NT2/D1 (cell line): ENCODE results near the gene CERCAM.

Experiments used
- SUZ12 ChIP-seq: IDR thresholded peaks from 2 replicates; pipeline ENCODE4 v1.6.1; 2011; ENCODE audit not compliant: insufficient read length, insufficient read depth; ENCODE audit errors: extremely low read depth
- YY1 ChIP-seq: IDR thresholded peaks from 2 replicates; pipeline ENCODE4 v1.6.1; 2011; ENCODE audit not compliant: insufficient read length, insufficient read depth
- ZNF274 ChIP-seq: IDR thresholded peaks from 2 replicates; pipeline ENCODE4 v1.6.1; 2011; ENCODE audit warnings: mild to moderate bottlenecking, low read depth, low read length

GRCh38 chr9:128374221-128374675 is 46.4 kb upstream of the CERCAM start:
- TF ChIP-seq YY1 (no peak), ZNF274 (no peak), SUZ12 (no peak)
